HG02678 (cell line): ENCODE data around the gene GNE.
"Not testable (repeated sequence)": the region's sequence is repeated elsewhere in the genome, so short reads cannot be mapped to it uniquely, and the experiment has no call there.

Experiments
- ATAC-seq: cut with Tn5 transposase; IDR thresholded peaks from one replicate; pipeline ENCODE4 v1.9.1; 2021; ENCODE audit warnings: mild to moderate bottlenecking, moderate library complexity; ENCODE audit not compliant: unreplicated experiment

Gene GNE

GRCh38 chr9:36275060-36275459, 16.8 kb upstream of the GNE start:
- ATAC-seq = no peak

- not testable (repeated sequence) for ATAC-seq
These were observed 15.1 kb upstream of the GNE start for GRCh38 chr9:36273354-36273753.

GRCh38 chr9:36268007-36268427, 9.8 kb upstream of the GNE start:
- ATAC-seq = no peak

GRCh38 chr9:36264896-36265295, 6.6 kb upstream of the GNE start:
- no peak for ATAC-seq

GRCh38 chr9:36263683-36264082, 5.4 kb upstream of the GNE start:
- no peak for ATAC-seq

- ATAC-seq = no peak
These were observed 817 bp upstream of the GNE start for GRCh38 chr9:36258996-36259533.

GRCh38 chr9:36251428-36251827, 6.8 kb downstream of the GNE start:
- ATAC-seq = no peak

GRCh38 chr9:36250079-36250478, 8.2 kb downstream of the GNE start:
- ATAC-seq = no peak

GRCh38 chr9:36249189-36249588, 9.1 kb downstream of the GNE start:
- ATAC-seq = no peak

GRCh38 chr9:36248061-36248460, 10.2 kb downstream of the GNE start:
- ATAC-seq = not testable (repeated sequence)

GRCh38 chr9:36247356-36247755, 10.9 kb downstream of the GNE start:
- ATAC-seq = no peak

- ATAC-seq = no peak
These were observed 12.3 kb downstream of the GNE start for GRCh38 chr9:36245906-36246305.

GRCh38 chr9:36239675-36240074, 18.6 kb downstream of the GNE start:
- not testable (repeated sequence) for ATAC-seq

- not testable (repeated sequence) for ATAC-seq
These were observed 19.0 kb downstream of the GNE start for GRCh38 chr9:36239205-36239604.

- ATAC-seq = no peak
These were observed 21.0 kb downstream of the GNE start for GRCh38 chr9:36237230-36237629.

GRCh38 chr9:36222449-36222848, 35.8 kb downstream of the GNE start:
- no peak for ATAC-seq

GRCh38 chr9:36221667-36222066, 36.6 kb downstream of the GNE start:
- ATAC-seq = no peak

GRCh38 chr9:36218411-36218901, 39.8 kb downstream of the GNE start:
- ATAC-seq = no peak

GRCh38 chr9:36218011-36218410, 40.2 kb downstream of the GNE start:
- no peak for ATAC-seq

- ATAC-seq = no peak
These were observed 40.8 kb downstream of the GNE start for GRCh38 chr9:36217256-36217968.

- ATAC-seq = no peak
These were observed 43.7 kb downstream of the GNE start for GRCh38 chr9:36214571-36214970.

- no peak for ATAC-seq
These were observed 44.3 kb downstream of the GNE start for GRCh38 chr9:36213989-36214388.

- ATAC-seq = no peak
These were observed 44.9 kb downstream of the GNE start for GRCh38 chr9:36213387-36213786.
